Measurements from ENCODE around the gene ZGPAT. TPM values are rescaled to one million over a fixed set of nuclear protein-coding genes. Genes with fewer than 3 reads are reported as not detected.

The ZGPAT gene
- total and polyA plus RNA-seq, 10 of the 15 experiments (the other 5 are each of a cell fraction or from before 2014, with no cell fraction given), result 0.58 to 52.9 (median 18.0) TPM

- TF ChIP-seq ZBTB11 (CRISPR knock-in tag; IDR thresholded peaks at IDR 0.05), result no peak
- no peak for TF ChIP-seq SRF (IDR thresholded peaks at IDR 0.05; ENCODE audit: low read depth in 2 of 2, low read length in 2 of 2)
- TF ChIP-seq ASH2L (IDR thresholded peaks at IDR 0.05; ENCODE audit: borderline replicate concordance, low read depth), result no peak
- no peak for TF ChIP-seq HDAC6 (IDR thresholded peaks at IDR 0.05; ENCODE audit: unreplicated experiment)
- TF ChIP-seq MTA2 (IDR thresholded peaks at IDR 0.05; ENCODE audit: low read depth), result 0 out of 2 replicates have a peak, but pooled peaks have one; percentile 30
- TF ChIP-seq NFXL1 (IDR thresholded peaks at IDR 0.05; ENCODE audit: borderline replicate concordance), result no peak
- no peak for TF ChIP-seq HSF1 (IDR thresholded peaks at IDR 0.05; ENCODE audit: low read depth, low read length)
- TF ChIP-seq MLLT1 (IDR thresholded peaks at IDR 0.05), result 0 out of 2 replicates have a peak, but pooled peaks have one; percentile 28
- TF ChIP-seq CUX1 (IDR thresholded peaks at IDR 0.05; ENCODE audit: insufficient replicate concordance, low read depth, low read length), result no peak
- TF ChIP-seq SIX5 (IDR thresholded peaks at IDR 0.05; ENCODE audit: low read depth, low read length, severe bottlenecking), result no peak
- 0 out of 2 replicates have a peak, but pooled peaks have one; percentile 20 for TF ChIP-seq TCF12 (IDR thresholded peaks at IDR 0.05; ENCODE audit: low read depth, low read length)
- no peak for TF ChIP-seq PBX3 (IDR thresholded peaks at IDR 0.05; ENCODE audit: insufficient replicate concordance, low read depth, low read length)
- TF ChIP-seq SIN3A (IDR thresholded peaks at IDR 0.05; ENCODE audit: low read depth, low read length), result no peak
- TF ChIP-seq ATF7 (IDR thresholded peaks at IDR 0.05; ENCODE audit: low read depth), result no peak
- no peak for TF ChIP-seq RB1 (IDR thresholded peaks at IDR 0.05; ENCODE audit: borderline replicate concordance)
Measured at GRCh38 chr20:63735859-63736718, 28.2 kb downstream of the ZGPAT start, which contains the start of gene LIME1 (continued).

All from GM12878 (cell line).